A673 (cell line): ENCODE measurements around the gene NR1I3. TPM values are rescaled to one million over a fixed set of nuclear protein-coding genes. Genes with fewer than 3 reads are reported as not detected.

Source experiments
- BruUV-seq: library from RNA; stranded (reverse); fragments of 400-500 nt; replicated peaks from 2 replicates; lab custom pipeline; 2021; lab: Mats Ljungman, UMichigan
- CTCF ChIA-PET: fragments of 300-600 bp; sonication (Branson Sonifier 250); formaldehyde crosslinking; loops from one replicate; lab custom pipeline; 2022; ENCODE audit warnings: antibody characterized with exemption; lab: Charles Lee
- POLR2A ChIA-PET: fragments of 300-600 bp; sonication (Branson Sonifier 250); formaldehyde crosslinking; loops from one replicate; lab custom pipeline; 2022; ENCODE audit warnings: antibody characterized with exemption; ENCODE audit not compliant: low non-redundant PET; lab: Charles Lee
- DNase-seq: peaks from one replicate; pipeline ENCODE4 v3.0.0-alpha.2; 2015; ENCODE audit warnings: low spot score
- H3K27ac ChIP-seq: fragments of 200-600 bp; sonication (generic); 2 replicates; pipeline ENCODE4 v1.5.1; 2016; ENCODE audit warnings: mixed run types, low read depth, mild to moderate bottlenecking, mixed read lengths, antibody characterized with exemption, low read length; ENCODE audit not compliant: poor library complexity, severe bottlenecking
- H3K27me3 ChIP-seq: fragments of 200-600 bp; sonication (generic); replicated peaks from 2 replicates; pipeline ENCODE4 v1.6.1; 2017; ENCODE audit warnings: mixed run types, low read depth, mild to moderate bottlenecking, mixed read lengths, antibody characterized with exemption, low read length; ENCODE audit not compliant: insufficient read depth, poor library complexity
- H3K36me3 ChIP-seq: fragments of 200-600 bp; sonication (generic); 2 replicates; pipeline ENCODE4 v1.6.1; 2016; ENCODE audit warnings: mixed run types, mild to moderate bottlenecking, mixed read lengths, antibody characterized with exemption, low read length; ENCODE audit not compliant: insufficient read depth, poor library complexity, severe bottlenecking
- H3K4me1 ChIP-seq: fragments of 200-600 bp; sonication (generic); 2 replicates; pipeline ENCODE4 v1.6.1; 2017; ENCODE audit warnings: mixed run types, mild to moderate bottlenecking, mixed read lengths, antibody characterized with exemption, low read length; ENCODE audit not compliant: insufficient read depth, poor library complexity, severe bottlenecking
- H3K4me3 ChIP-seq: fragments of 200-600 bp; sonication (generic); 2 replicates; pipeline ENCODE4 v1.5.1; 2016; ENCODE audit warnings: low read depth, mixed run types, mild to moderate bottlenecking, mixed read lengths, low read length; ENCODE audit not compliant: poor library complexity, severe bottlenecking
- H3K9me3 ChIP-seq: fragments of 200-600 bp; sonication (generic); 2 replicates; pipeline ENCODE4 v1.6.1; 2016; ENCODE audit warnings: mixed run types, low read depth, mild to moderate bottlenecking, mixed read lengths, antibody characterized with exemption, low read length; ENCODE audit not compliant: poor library complexity, severe bottlenecking
- CTCF ChIP-seq: fragments of 300-800, 200-600 bp; sonication (generic); conservative IDR thresholded peaks from 2 replicates; pipeline ENCODE4 v1.5.1; 2017; ENCODE audit warnings: low read depth, mild to moderate bottlenecking, antibody characterized with exemption, low read length, moderate library complexity, mixed read lengths
- EZH2 ChIP-seq: fragments of 200-600 bp; sonication (generic); IDR thresholded peaks from 2 replicates; pipeline ENCODE4 v1.6.1; 2017; ENCODE audit warnings: borderline replicate concordance, low read depth, mild to moderate bottlenecking, mixed read lengths, antibody characterized with exemption, low read length; ENCODE audit not compliant: poor library complexity, severe bottlenecking
- intact Hi-C: fragments of 100-400 bp; cut with micrococcal nuclease; formaldehyde crosslinking; loops from one replicate; pipeline ENCODE4 v1.10.0; 2022; ENCODE audit not compliant: unreplicated experiment
- total RNA-seq: library from RNA; stranded (reverse); gene quantifications from 2 replicates; pipeline ENCODE4 v1.2.3, GENCODE V29; 2021

NR1I3 gene
- total RNA-seq, 1 experiment from 2014 or later, result not detected

- no peak for DNase-seq
- intact Hi-C loops, result no loop called here
- H3K9me3 ChIP-seq, result no peaks in the 10 kb centered on the region
- ChIA-PET CTCF (no interaction called here), POLR2A (no interaction called here)
- H3K36me3 ChIP-seq, result peaks cover 9% of the 10 kb centered on the region
- no peak for TF ChIP-seq CTCF
- no peak for TF ChIP-seq EZH2
- H3K27me3 ChIP-seq, result no peaks in the 10 kb centered on the region
- peaks cover 18% of the 10 kb centered on the region for H3K4me1 ChIP-seq
- no TSS peak for BruUV-seq
- H3K4me3 ChIP-seq, result no peak overlapping the region
- H3K27ac ChIP-seq, result no peak overlapping the region
Measured at GRCh38 chr1:161223805-161224694, 14.0 kb downstream of the NR1I3 start.

- H3K36me3 ChIP-seq, result no peaks in the 10 kb centered on the region
- H3K27me3 ChIP-seq, result no peaks in the 10 kb centered on the region
- no peak for DNase-seq
- intact Hi-C loops, result no loop called here
- TF ChIP-seq EZH2 (no peak), CTCF (no peak)
- ChIA-PET CTCF (no interaction called here), POLR2A (no interaction called here)
- BruUV-seq, result no TSS peak
- H3K4me1 ChIP-seq, result peaks cover 13% of the 10 kb centered on the region
- no peaks in the 10 kb centered on the region for H3K9me3 ChIP-seq
- no peak overlapping the region for H3K27ac ChIP-seq
- H3K4me3 ChIP-seq, result no peak overlapping the region
Measured at GRCh38 chr1:161222175-161223019, 15.6 kb downstream of the NR1I3 start.

- TF ChIP-seq CTCF, result no peak
- TF ChIP-seq EZH2, result no peak
- H3K27me3 ChIP-seq, result no peaks in the 10 kb centered on the region
- DNase-seq, result no peak
- no TSS peak for BruUV-seq
- ChIA-PET POLR2A (no interaction called here), CTCF (no interaction called here)
- H3K4me3 ChIP-seq, result no peak overlapping the region
- H3K9me3 ChIP-seq, result no peaks in the 10 kb centered on the region
- no peak overlapping the region for H3K27ac ChIP-seq
- peaks cover 3% of the 10 kb centered on the region for H3K36me3 ChIP-seq
- intact Hi-C loops, result no loop called here
- peaks cover 1% of the 10 kb centered on the region for H3K4me1 ChIP-seq
Measured at GRCh38 chr1:161220002-161220401, 18.0 kb downstream of the NR1I3 start.
